Caki2 (cell line): ENCODE measurements around the gene STAT6. TPM values are rescaled to one million over a fixed set of nuclear protein-coding genes. Genes with fewer than 3 reads are reported as not detected.

Experiments
- DNase-seq: peaks from one replicate; pipeline ENCODE4 v3.0.0-alpha.2; 2015; ENCODE audit warnings: low read depth
- in situ Hi-C: cut with HindIII; loops from 2 replicates; pipeline ENCODE4 v1.10.0; 2016; ENCODE audit warnings: low sequenced_read_pairs, low pct_unique_long_range_greater_than_20kb, mixed read lengths
- total RNA-seq: library from RNA; depleted of rRNA; stranded (reverse); fragments of >200 nt; shearing (Covaris generic); gene quantifications from 2 replicates; pipeline ENCODE4 v1.2.3, GENCODE V29; 2014; ENCODE audit warnings: low replicate concordance

Gene STAT6
- total RNA-seq, 1 experiment from 2014 or later: 107 TPM

- in situ Hi-C loops: no loop called here
- DNase-seq: no peak
Measured at GRCh38 chr12:57093415-57094207, 17.6 kb downstream of the STAT6 start.

- DNase-seq: no peak
- in situ Hi-C loops: no loop called here
Measured at GRCh38 chr12:57092876-57093414, 18.2 kb downstream of the STAT6 start.

GRCh38 chr12:57092529-57092862 lies 18.7 kb downstream of the STAT6 start:
- in situ Hi-C loops: no loop called here
- no peak for DNase-seq

DNA sequence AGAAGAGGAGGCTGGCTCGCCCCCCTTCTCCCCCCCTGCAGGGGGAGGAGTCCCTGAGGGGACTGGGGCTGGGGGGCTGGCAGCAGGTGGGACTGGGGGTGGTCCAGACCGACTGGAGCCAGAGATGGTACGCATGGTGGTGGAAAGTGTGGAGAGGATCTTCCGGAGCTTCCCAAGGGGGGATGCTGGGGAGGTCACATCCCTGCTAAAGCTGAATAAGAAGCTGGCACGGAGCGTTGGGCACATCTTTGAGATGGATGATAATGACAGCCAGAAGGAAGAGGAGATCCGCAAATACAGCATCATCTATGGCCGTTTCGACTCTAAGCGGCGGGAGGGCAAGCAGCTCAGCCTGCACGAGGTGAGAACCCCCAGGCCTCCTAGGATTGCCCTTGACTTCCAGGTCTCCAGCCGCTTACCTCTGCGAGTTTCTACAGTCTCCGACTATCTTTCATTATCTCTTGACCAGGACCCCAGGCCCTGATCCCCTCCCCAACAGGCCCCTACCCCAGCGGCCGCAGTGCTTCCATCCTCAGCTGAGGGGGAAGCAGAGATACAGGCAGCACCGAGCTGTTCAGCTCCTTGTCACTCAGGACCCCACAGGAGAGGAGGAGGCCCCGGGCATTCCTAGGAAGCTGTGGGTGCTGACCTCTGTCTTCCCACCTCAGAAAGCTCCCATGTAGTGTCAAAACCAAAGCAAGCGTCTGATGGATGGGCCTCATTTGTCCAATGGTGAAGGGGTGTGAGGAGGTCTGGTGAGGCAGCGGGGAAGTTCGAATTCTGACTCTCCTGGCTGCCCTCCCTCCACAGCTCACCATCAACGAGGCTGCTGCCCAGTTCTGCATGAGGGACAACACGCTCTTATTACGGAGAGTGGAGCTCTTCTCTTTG lies 19.3 kb downstream of the STAT6 start:
- no peak for DNase-seq
- in situ Hi-C loops: no loop called here

DNA sequence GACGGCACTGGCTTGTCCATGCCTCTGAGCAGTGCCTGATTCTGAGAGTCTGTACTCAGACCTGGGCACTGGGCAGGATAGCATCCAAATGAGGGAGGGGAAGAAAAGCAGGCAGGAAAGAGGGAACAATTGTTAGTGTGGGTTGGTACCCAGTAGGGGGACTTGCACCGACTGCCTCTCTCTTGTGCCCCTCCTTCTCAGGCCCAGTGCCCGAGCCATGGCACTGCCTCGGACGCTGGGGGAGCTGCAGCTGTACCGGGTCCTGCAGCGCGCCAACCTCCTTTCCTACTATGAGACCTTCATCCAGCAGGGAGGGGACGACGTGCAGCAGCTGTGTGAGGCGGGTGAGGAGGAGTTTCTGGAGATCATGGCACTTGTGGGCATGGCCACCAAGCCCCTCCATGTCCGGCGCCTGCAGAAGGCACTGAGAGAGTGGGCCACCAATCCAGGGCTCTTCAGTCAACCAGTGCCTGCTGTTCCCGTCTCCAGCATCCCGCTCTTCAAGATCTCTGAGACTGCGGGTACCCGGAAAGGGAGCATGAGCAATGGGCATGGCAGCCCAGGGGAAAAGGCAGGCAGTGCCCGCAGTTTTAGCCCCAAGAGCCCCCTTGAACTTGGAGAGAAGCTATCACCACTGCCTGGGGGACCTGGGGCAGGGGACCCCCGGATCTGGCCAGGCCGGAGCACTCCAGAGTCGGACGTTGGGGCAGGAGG lies 20.1 kb downstream of the STAT6 start:
- no peak for DNase-seq
- in situ Hi-C loops: no loop called here

GRCh38 chr12:57090490-57090889 lies 20.7 kb downstream of the STAT6 start:
- in situ Hi-C loops: no loop called here
- DNase-seq: no peak

- peak; percentile 69 for DNase-seq
- in situ Hi-C loops: no loop called here
Measured at GRCh38 chr12:57089271-57090245, 21.6 kb downstream of the STAT6 start.

GRCh38 chr12:57088354-57089270 lies 22.6 kb downstream of the STAT6 start, which contains the start of gene NAB2:
TSS of gene NAB2 (plus strand) at chr12:57089114. CDS start at chr12:57089272, 158 bp downstream.
- in situ Hi-C loops: no loop called here
- DNase-seq: peak; percentile 98

DNA sequence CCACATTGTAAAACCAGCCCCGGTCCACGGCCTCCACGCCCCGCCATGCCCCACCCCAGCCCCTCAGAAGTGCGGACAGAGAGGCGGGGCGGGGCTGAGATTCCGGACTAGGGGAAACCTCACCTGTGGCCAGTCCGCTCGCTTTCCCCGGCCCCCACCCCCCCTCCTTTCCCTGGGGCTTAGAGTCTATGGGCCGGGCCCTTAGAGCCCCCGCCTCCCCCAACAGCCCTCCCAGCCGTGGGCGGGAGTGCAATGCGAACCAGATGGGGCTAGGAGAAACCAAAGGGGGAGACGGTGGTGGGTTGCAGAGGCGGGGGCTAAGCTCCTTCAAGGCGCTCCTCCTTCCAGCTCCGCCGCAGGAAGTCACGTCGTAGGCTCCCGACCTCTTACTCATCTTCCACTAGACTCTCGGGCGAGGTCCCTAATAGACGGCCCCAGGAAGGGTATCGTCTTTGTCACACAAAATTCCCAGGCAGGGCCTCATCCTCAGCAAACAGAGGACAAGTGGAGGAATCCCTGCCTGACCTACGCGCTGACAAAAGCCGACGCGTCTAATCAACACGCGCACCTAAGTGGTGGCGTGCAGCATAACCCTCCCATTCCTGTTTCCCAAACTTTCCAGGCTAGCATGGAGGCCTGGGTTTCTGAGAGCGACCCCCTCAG lies 23.3 kb downstream of the STAT6 start:
- in situ Hi-C loops: no loop called here
- peak; percentile 98 for DNase-seq

DNA sequence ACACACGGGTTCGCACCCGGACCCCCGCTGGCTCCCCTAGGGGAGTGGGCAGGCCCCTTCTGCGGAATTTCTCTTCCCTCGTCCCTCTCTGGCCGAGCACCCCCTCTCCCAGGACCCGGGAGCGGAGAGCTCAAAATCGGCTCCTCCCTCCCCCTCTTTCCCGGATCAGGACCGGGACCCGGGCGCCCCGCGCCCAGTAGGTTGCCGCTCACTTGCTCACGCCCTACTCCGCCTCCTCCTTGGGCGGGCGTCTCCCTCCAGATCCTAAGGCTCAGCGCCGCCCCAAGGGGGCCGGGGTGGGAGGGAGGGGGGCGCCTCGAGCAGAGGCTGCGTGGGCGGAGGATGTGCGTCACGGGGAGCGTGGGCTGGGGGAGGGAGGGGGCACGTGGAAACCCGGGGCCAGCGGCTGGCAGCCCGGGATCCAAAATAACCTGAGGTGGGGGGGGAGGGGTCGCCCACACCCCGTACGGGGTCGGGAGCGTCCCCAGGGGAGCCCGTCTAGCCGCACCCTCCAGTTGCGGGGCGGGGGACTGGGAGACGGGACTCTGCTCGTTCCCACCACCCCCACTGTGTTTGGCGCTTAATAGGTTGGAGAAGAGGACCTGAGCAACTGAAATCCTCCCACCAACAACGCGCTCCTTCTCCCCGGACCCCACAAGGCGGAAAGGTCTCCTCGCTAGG lies 24.0 kb downstream of the STAT6 start:
- in situ Hi-C loops: no loop called here
- peak; percentile 82 for DNase-seq

- peak; percentile 74 for DNase-seq
- in situ Hi-C loops: no loop called here
Measured at GRCh38 chr12:57086493-57087009, 24.6 kb downstream of the STAT6 start.

GRCh38 chr12:57085999-57086492 lies 25.1 kb downstream of the STAT6 start:
- DNase-seq: no peak
- in situ Hi-C loops: no loop called here

GRCh38 chr12:57080855-57081254 lies 30.3 kb downstream of the STAT6 start:
- in situ Hi-C loops: no loop called here
- no peak for DNase-seq

- in situ Hi-C loops: no loop called here
- no peak for DNase-seq
Measured at GRCh38 chr12:57079821-57080220, 31.3 kb downstream of the STAT6 start.
